Measurements from ENCODE around the gene SLC41A3. TPM values are rescaled to one million over a fixed set of nuclear protein-coding genes. Genes with fewer than 3 reads are reported as not detected.

Gene SLC41A3
- total RNA-seq, 1 donor from 2014 or later: 38.6 TPM

DNA sequence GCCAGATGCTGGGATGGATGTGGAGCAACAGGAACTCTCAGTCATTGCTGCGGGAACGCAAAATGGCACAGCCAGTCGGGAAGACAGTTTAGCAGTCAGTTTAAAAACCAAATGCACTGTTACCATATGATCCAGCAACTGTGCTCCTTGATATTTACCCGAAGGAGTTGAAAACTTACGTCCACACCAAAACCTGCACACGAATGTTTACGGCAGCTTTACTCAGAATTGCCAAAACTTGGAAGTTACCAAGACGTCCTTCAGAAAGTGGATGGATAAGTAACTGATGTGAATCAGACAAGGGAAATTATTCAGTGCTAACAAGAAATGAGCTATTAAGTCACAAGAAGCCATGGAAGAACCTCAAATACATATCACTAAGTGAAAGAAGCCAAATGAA, 36.1 kb upstream of the SLC41A3 start:
- Mint-ChIP-seq H3K9me3 (ENCODE audit: unreplicated experiment) (no peaks in the 10 kb centered on the region), H3K27me3 (ENCODE audit: unreplicated experiment) (no peaks in the 10 kb centered on the region), H3K4me3 (ENCODE audit: unreplicated experiment) (no peak overlapping the region), H3K36me3 (ENCODE audit: unreplicated experiment) (peaks cover 10% of the 10 kb centered on the region), H3K4me1 (ENCODE audit: low read depth, unreplicated experiment) (peaks cover 5% of the 10 kb centered on the region), H3K27ac (ENCODE audit: unreplicated experiment) (no peak overlapping the region)
- TF ChIP-seq CTCF (IDR thresholded peaks at IDR 0.05; ENCODE audit: partially characterized antibody, unreplicated experiment): no peak
- no peak for DNase-seq

GRCh38 chr3:126119008-126119675, 35.2 kb upstream of the SLC41A3 start:
- no peak for TF ChIP-seq CTCF (IDR thresholded peaks at IDR 0.05; ENCODE audit: partially characterized antibody, unreplicated experiment)
- no peak for DNase-seq
- H3K27ac Mint-ChIP-seq (ENCODE audit: unreplicated experiment): no peak overlapping the region
- H3K27me3 Mint-ChIP-seq (ENCODE audit: unreplicated experiment): no peaks in the 10 kb centered on the region
- H3K9me3 Mint-ChIP-seq (ENCODE audit: unreplicated experiment): no peaks in the 10 kb centered on the region
- H3K4me1 Mint-ChIP-seq (ENCODE audit: low read depth, unreplicated experiment): peaks cover 5% of the 10 kb centered on the region
- H3K4me3 Mint-ChIP-seq (ENCODE audit: unreplicated experiment): no peak overlapping the region
- H3K36me3 Mint-ChIP-seq (ENCODE audit: unreplicated experiment): peaks cover 10% of the 10 kb centered on the region

DNA sequence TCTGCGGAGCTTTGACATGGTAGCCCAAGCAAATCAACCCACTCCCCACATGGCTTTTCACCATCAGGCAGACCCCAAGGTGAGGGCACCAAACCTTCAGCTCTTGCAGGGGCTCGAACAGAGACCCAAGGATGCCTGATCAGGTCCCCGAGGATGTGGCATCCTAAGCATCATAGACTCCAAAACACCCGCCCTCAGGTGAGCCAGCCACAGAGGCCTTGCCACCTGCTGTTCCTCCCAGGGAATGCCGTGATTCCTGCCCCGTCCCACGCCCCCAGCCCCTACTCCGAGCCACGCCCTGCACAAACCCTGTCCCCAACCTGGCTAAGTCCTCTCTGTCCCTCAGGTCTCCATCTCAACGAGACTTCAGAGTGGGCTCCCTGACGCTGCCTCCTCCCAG, 34.7 kb upstream of the SLC41A3 start:
- Mint-ChIP-seq H3K4me1 (ENCODE audit: low read depth, unreplicated experiment) (peaks cover 3% of the 10 kb centered on the region), H3K4me3 (ENCODE audit: unreplicated experiment) (no peak overlapping the region), H3K36me3 (ENCODE audit: unreplicated experiment) (peaks cover 10% of the 10 kb centered on the region), H3K9me3 (ENCODE audit: unreplicated experiment) (no peaks in the 10 kb centered on the region), H3K27ac (ENCODE audit: unreplicated experiment) (no peak overlapping the region), H3K27me3 (ENCODE audit: unreplicated experiment) (no peaks in the 10 kb centered on the region)
- no peak for TF ChIP-seq CTCF (IDR thresholded peaks at IDR 0.05; ENCODE audit: partially characterized antibody, unreplicated experiment)
- no peak for DNase-seq

DNA sequence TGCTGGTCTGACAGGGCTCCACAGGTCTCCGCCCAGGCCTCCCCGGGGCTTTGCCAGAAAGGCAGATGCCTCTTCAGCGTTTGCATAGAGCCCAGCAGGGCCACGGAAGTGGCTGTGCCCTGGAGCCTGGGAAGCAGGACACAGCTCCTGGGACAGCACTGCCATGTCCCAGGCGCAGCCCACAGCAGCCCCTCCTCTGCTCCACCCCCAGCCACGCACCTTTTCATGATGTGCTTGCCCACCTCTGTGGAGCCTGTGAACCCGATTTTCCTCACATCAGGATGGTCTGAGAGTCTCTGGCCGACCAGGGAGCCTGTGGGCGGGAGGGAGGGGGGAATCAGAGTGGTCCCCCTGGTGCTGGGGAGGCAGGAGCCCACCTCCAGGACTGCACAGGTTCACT, 33.9 kb upstream of the SLC41A3 start:
- no peak for TF ChIP-seq CTCF (IDR thresholded peaks at IDR 0.05; ENCODE audit: partially characterized antibody, unreplicated experiment)
- H3K27ac Mint-ChIP-seq (ENCODE audit: unreplicated experiment): no peak overlapping the region
- H3K36me3 Mint-ChIP-seq (ENCODE audit: unreplicated experiment): peaks cover 10% of the 10 kb centered on the region
- H3K9me3 Mint-ChIP-seq (ENCODE audit: unreplicated experiment): no peaks in the 10 kb centered on the region
- H3K4me1 Mint-ChIP-seq (ENCODE audit: low read depth, unreplicated experiment): peaks cover 3% of the 10 kb centered on the region
- H3K27me3 Mint-ChIP-seq (ENCODE audit: unreplicated experiment): no peaks in the 10 kb centered on the region
- no peak for DNase-seq
- no peak overlapping the region for H3K4me3 Mint-ChIP-seq (ENCODE audit: unreplicated experiment)

GRCh38 chr3:126117212-126117611, 33.3 kb upstream of the SLC41A3 start:
- DNase-seq: no peak
- peaks cover 10% of the 10 kb centered on the region for H3K36me3 Mint-ChIP-seq (ENCODE audit: unreplicated experiment)
- no peak overlapping the region for H3K4me3 Mint-ChIP-seq (ENCODE audit: unreplicated experiment)
- no peak for TF ChIP-seq CTCF (IDR thresholded peaks at IDR 0.05; ENCODE audit: partially characterized antibody, unreplicated experiment)
- no peak overlapping the region for H3K27ac Mint-ChIP-seq (ENCODE audit: unreplicated experiment)
- H3K4me1 Mint-ChIP-seq (ENCODE audit: low read depth, unreplicated experiment): peaks cover 3% of the 10 kb centered on the region
- no peaks in the 10 kb centered on the region for H3K9me3 Mint-ChIP-seq (ENCODE audit: unreplicated experiment)
- no peaks in the 10 kb centered on the region for H3K27me3 Mint-ChIP-seq (ENCODE audit: unreplicated experiment)

Measured in glutamatergic neuron (in vitro differentiated cells).